GM12878 (cell line): Measurements from ENCODE around the gene MIPOL1. TPM values are rescaled to one million over a fixed set of nuclear protein-coding genes. Genes with fewer than 3 reads are reported as not detected.

Source experiments
- ATAC-seq: fragments of 200-7000 bp; cut with Tn5 transposase; 3 replicates; pipeline ENCODE4 v1.9.1; 2020; ENCODE audit warnings: mild to moderate bottlenecking, moderate library complexity
- BruUV-seq: library from RNA; stranded (reverse); fragments of 400-500 nt; replicated peaks from 2 replicates; lab custom pipeline; 2021; lab: Mats Ljungman, UMichigan
- CTCF ChIA-PET: fragments of 300-600 bp; sonication (Branson Sonifier 250); formaldehyde crosslinking; extraction: SDS; loops from one replicate; lab custom pipeline; 2021; ENCODE audit warnings: inconsistent platforms; lab: Yijun Ruan, JAX
- POLR2A ChIA-PET: fragments of 350-600 bp; formaldehyde crosslinking; extraction: SDS; loops from one replicate; lab custom pipeline; 2021; ENCODE audit warnings: inconsistent platforms; lab: Charles Lee
- RAD21 ChIA-PET: fragments of 300-600 bp; sonication (Branson Sonifier 250); formaldehyde crosslinking; loops from one replicate; lab custom pipeline; 2023; ENCODE audit warnings: antibody characterized with exemption; ENCODE audit not compliant: unreplicated experiment; lab: Charles Lee
- SMC1A ChIA-PET: fragments of 300-600 bp; sonication (Branson Sonifier 250); formaldehyde crosslinking; loops from one replicate; lab custom pipeline; 2023; ENCODE audit not compliant: unreplicated experiment, uncharacterized antibody; lab: Charles Lee
- DNase-seq: peaks from one replicate; pipeline ENCODE4 v3.0.0-alpha.2; 2011; ENCODE audit warnings: low read depth, low spot score
- FAIRE-seq: peaks from 3 replicates; lab custom pipeline; 2011; peaks lifted over from hg19 to GRCh38; lab: Jason Lieb, UNC
- H2AFZ ChIP-seq: 2 replicates; pipeline ENCODE4 v1.6.0; 2011; ENCODE audit warnings: low read depth, low read length, control low read depth; ENCODE audit not compliant: control insufficient read depth
- H3K27ac ChIP-seq: 2 replicates; pipeline ENCODE4 v1.5.1; 2011; ENCODE audit warnings: control low read depth; ENCODE audit not compliant: control insufficient read depth, insufficient read depth
- H3K27me3 ChIP-seq, 2 experiments: replicated peaks in 1 of 2; 2 replicates each; pipeline versions ENCODE4 v1.6.0 to v1.6.1; 2011; ENCODE audit warnings: low read length in 1 of 2; ENCODE audit not compliant: control insufficient read depth in 2 of 2, insufficient read depth in 2 of 2
- H3K36me3 ChIP-seq, 2 experiments: 2 replicates each; pipeline ENCODE4 v1.5.1; 2011; ENCODE audit warnings: low read length in 1 of 2; ENCODE audit not compliant: control insufficient read depth in 2 of 2, insufficient read depth in 2 of 2
- H3K4me1 ChIP-seq: 2 replicates; pipeline ENCODE4 v1.6.1; 2011; ENCODE audit warnings: mild to moderate bottlenecking, low read length, moderate library complexity, mixed read lengths; ENCODE audit not compliant: control insufficient read depth, insufficient read depth
- H3K4me2 ChIP-seq: 2 replicates; pipeline ENCODE4 v1.6.0; 2011; ENCODE audit warnings: control low read depth; ENCODE audit not compliant: control insufficient read depth, insufficient read depth
- H3K4me3 ChIP-seq: fragments of 200-600 bp; sonication (generic); 2 replicates; pipeline ENCODE4 v1.5.1; 2016
- H3K79me2 ChIP-seq: 2 replicates; pipeline ENCODE4 v1.6.0; 2011; ENCODE audit warnings: low read length; ENCODE audit not compliant: control insufficient read depth, insufficient read depth
- H3K9ac ChIP-seq: 2 replicates; pipeline ENCODE4 v1.8.0; 2011; ENCODE audit warnings: low read length, control low read depth, mixed read lengths; ENCODE audit not compliant: control insufficient read depth, insufficient read depth
- H3K9me3 ChIP-seq: replicated peaks from 3 replicates; pipeline ENCODE4 v1.5.1; 2011; ENCODE audit warnings: mild to moderate bottlenecking, low read length; ENCODE audit not compliant: control insufficient read depth, insufficient read depth
- H4K20me1 ChIP-seq: 2 replicates; pipeline ENCODE4 v1.6.0; 2011; ENCODE audit not compliant: control insufficient read depth, insufficient read depth
- ASH2L ChIP-seq: fragments of 300-600, 200-600 bp; sonication (generic); IDR thresholded peaks from 2 replicates; pipeline ENCODE4 v1.6.1; 2017; ENCODE audit warnings: low read depth, mild to moderate bottlenecking, borderline replicate concordance
- BHLHE40 ChIP-seq, 2 experiments: fragments of 450-650 bp in 1 of 2; IDR thresholded peaks; 2 replicates each; pipeline ENCODE4 v1.6.1; 2011 to 2017; ENCODE audit warnings: low read depth in 2 of 2, borderline replicate concordance in 1 of 2, improper control_type of control experiment in 1 of 2, low read length in 1 of 2, mild to moderate bottlenecking in 1 of 2
- FOXK2 ChIP-seq: fragments of 450-650 bp; IDR thresholded peaks from 2 replicates; pipeline ENCODE4 v1.6.1; 2017; ENCODE audit warnings: mild to moderate bottlenecking, moderate library complexity
- IKZF2 ChIP-seq, 2 experiments: fragments of 450-650 bp; IDR thresholded peaks; 2 replicates each; pipeline ENCODE4 v1.6.1; 2017; ENCODE audit warnings: mild to moderate bottlenecking in 2 of 2, moderate library complexity in 2 of 2
- JUNB ChIP-seq: IDR thresholded peaks from 2 replicates; pipeline ENCODE4 v1.6.1; 2016; ENCODE audit warnings: antibody characterized with exemption, mild to moderate bottlenecking
- PAX5 ChIP-seq: IDR thresholded peaks from 2 replicates; pipeline ENCODE4 v1.6.1; 2011; ENCODE audit warnings: low read depth, low read length, borderline replicate concordance
- RAD51 ChIP-seq: fragments of 450-650 bp; IDR thresholded peaks from 2 replicates; pipeline ENCODE4 v1.6.1; 2016; ENCODE audit warnings: moderate library complexity, mild to moderate bottlenecking, inconsistent platforms
- RB1 ChIP-seq: fragments of 450-650 bp; formaldehyde crosslinking; IDR thresholded peaks from 2 replicates; pipeline ENCODE4 v1.6.1; 2017; ENCODE audit warnings: mild to moderate bottlenecking, borderline replicate concordance
- TAF1 ChIP-seq: IDR thresholded peaks from 2 replicates; pipeline ENCODE4 v1.6.1; 2011; ENCODE audit warnings: mild to moderate bottlenecking, low read depth, low read length, borderline replicate concordance
- TCF12 ChIP-seq: IDR thresholded peaks from 2 replicates; pipeline ENCODE4 v1.6.1; 2011; ENCODE audit warnings: low read depth, mild to moderate bottlenecking, low read length
- TCF7 ChIP-seq: IDR thresholded peaks from 2 replicates; pipeline ENCODE4 v1.6.1; 2014; ENCODE audit warnings: antibody characterized with exemption, borderline replicate concordance
- YBX1 ChIP-seq: fragments of 450-650 bp; IDR thresholded peaks from 2 replicates; pipeline ENCODE4 v1.6.1; 2016; ENCODE audit warnings: antibody characterized with exemption
- ZNF274 ChIP-seq: IDR thresholded peaks from one replicate; pipeline ENCODE4 v1.8.0; 2011; ENCODE audit not compliant: insufficient read length, insufficient read depth
- ZSCAN29 ChIP-seq: fragments of 450-650 bp; IDR thresholded peaks from 2 replicates; pipeline ENCODE4 v1.6.1; 2017; ENCODE audit warnings: mild to moderate bottlenecking, moderate library complexity
- WGBS: methylation state at CpG from one replicate; pipeline ENCODE4 v1.1.6; 2016; ENCODE audit warnings: low lambda C conversion rate; ENCODE audit not compliant: insufficient replicate concordance, insufficient coverage; ENCODE audit errors: missing lambda C conversion rate; 5-methylcytosine and 5-hydroxymethylcytosine counted together
- in situ Hi-C: fragments of 300-500 bp; cut with MboI; formaldehyde crosslinking; loops from 9 replicates; pipeline ENCODE4 v1.14.3; 2018; ENCODE audit warnings: mixed read lengths
- intact Hi-C: fragments of 100-400 bp; cut with micrococcal nuclease; formaldehyde crosslinking; loops from one replicate; pipeline ENCODE4 v1.14.2; 2022; ENCODE audit not compliant: unreplicated experiment
- polyA plus RNA-seq, 11 experiments: library from polyadenylated mRNA; depleted of rRNA in 4 of 11; unstranded in 6 of 11; stranded (reverse) in 5 of 11; fragments of >200 nt; fragmentation: Nextera tagmentation in 4 of 11; fragmentation: Illumina TruSeq in 1 of 11; extraction: Ambion mirVana in 4 of 11; extraction: Trizol in 1 of 11; gene quantifications; 1 replicate in 1 of 11; 2 replicates in 10 of 11; pipeline versions ENCODE4 v1.2.1 to v1.2.3, GENCODE V29; 2011 to 2016; ENCODE audit warnings: inconsistent platforms in 2 of 11, missing spikeins in 2 of 11, low read depth in 1 of 11
- total RNA-seq, 4 experiments: library from RNA; depleted of rRNA in 3 of 4; stranded (reverse); fragments of >200 nt in 3 of 4; fragmentation: Illumina TruSeq in 1 of 4; extraction: Trizol in 1 of 4; gene quantifications; 2 replicates each; pipeline versions ENCODE4 v1.2.1 to v1.2.3, GENCODE V29; 2013 to 2021

The MIPOL1 gene
- total and polyA plus RNA-seq, 10 of the 15 experiments (the other 5 are each of a cell fraction or from before 2014, with no cell fraction given), result 0.06 TPM; not detected in 9

GRCh38 chr14:37429618-37430017 lies 231.9 kb downstream of the MIPOL1 start:
- Histone ChIP-seq H3K27ac (no peak overlapping the region), H3K4me2 (no peak overlapping the region), H3K4me1 (no peaks in the 10 kb centered on the region), H3K9me3 (no peaks in the 10 kb centered on the region), H3K27me3 (no peaks in the 10 kb centered on the region), H3K9ac (no peak overlapping the region), H3K79me2 (no peaks in the 10 kb centered on the region), H2AFZ (no peak overlapping the region), H3K4me3 (no peak overlapping the region), H3K36me3 (no peaks in the 10 kb centered on the region), H4K20me1 (no peaks in the 10 kb centered on the region)
- FAIRE-seq (no peak), DNase-seq (no peak), ATAC-seq (no peak)
- ChIA-PET SMC1A (interaction anchor here (1.4 kb wide), 1 partner anchor 11 kb away, joined by 3 read pairs; no protein-coding TSS in a partner anchor), CTCF (no interaction called here), POLR2A (no interaction called here), RAD21 (no interaction called here)
- no TSS peak for BruUV-seq
- TF ChIP-seq BHLHE40 (IDR thresholded peaks at IDR 0.05; ENCODE audit: borderline replicate concordance in 1 of 2, low read depth in 2 of 2, low read length in 1 of 2) (no peak), PAX5 (no peak), ZNF274 (no peak), FOXK2 (no peak), TCF12 (no peak), ZSCAN29 (no peak), IKZF2 (IDR thresholded peaks at IDR 0.05) (no peak)
- in situ Hi-C loops (no loop called here), intact Hi-C loops (no loop called here)
- 0% methylated on average over 1 of the region's 1 CpG for WGBS

DNA sequence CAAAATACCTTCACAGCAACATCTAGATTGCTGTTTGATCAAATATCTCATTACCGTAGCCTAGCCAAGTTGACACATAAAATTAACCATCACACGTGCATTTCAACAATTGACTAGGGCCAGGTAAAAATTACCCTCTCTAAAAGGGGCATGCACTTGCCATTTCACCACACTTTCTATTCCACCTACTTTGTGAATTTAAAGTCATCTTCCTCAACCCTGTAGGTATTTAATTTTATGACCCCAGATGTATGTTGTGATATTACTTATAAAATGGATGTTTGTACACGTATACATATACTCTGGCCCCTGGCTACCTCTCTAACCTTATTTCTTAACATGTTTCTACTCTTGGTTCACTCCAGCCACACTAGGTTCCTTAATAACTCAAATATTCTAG lies 237.1 kb downstream of the MIPOL1 start:
- no peak for DNase-seq
- CTCF ChIA-PET, result no interaction called here
- Histone ChIP-seq H4K20me1 (no peaks in the 10 kb centered on the region), H3K27me3 (no peaks in the 10 kb centered on the region), H3K4me2 (no peak overlapping the region), H3K4me1 (no peaks in the 10 kb centered on the region), H3K9ac (no peak overlapping the region), H3K4me3 (no peak overlapping the region), H3K79me2 (no peaks in the 10 kb centered on the region), H3K27ac (no peak overlapping the region), H2AFZ (no peak overlapping the region), H3K9me3 (no peaks in the 10 kb centered on the region), H3K36me3 (no peaks in the 10 kb centered on the region)
- POLR2A ChIA-PET, result no interaction called here
- no peak for TF ChIP-seq ASH2L
- TF ChIP-seq TCF7, result no peak
- no peak for TF ChIP-seq YBX1
- TF ChIP-seq TAF1, result no peak
- TF ChIP-seq RB1, result no peak
- TF ChIP-seq JUNB, result no peak
- no peak for TF ChIP-seq RAD51
- BruUV-seq, result no TSS peak
- in situ Hi-C loops (no loop called here), intact Hi-C loops (no loop called here)
- no peak for FAIRE-seq
- 4% methylated on average over 3 of the region's 3 CpGs for WGBS
- no peak for ATAC-seq
- SMC1A ChIA-PET, result no interaction called here
- RAD21 ChIA-PET, result no interaction called here
